ENCODE data around the gene OR13J1.

The OR13J1 gene

GRCh38 chr9:35827486-35827885 is 42.7 kb downstream of the OR13J1 start:
- H3K4me3 ChIP-seq (IDR thresholded peaks at IDR 0.05; ENCODE audit: insufficient read depth, low read depth, low read length): no peak overlapping the region
- no peak overlapping the region for H3K9ac ChIP-seq
- peaks cover 16% of the 10 kb centered on the region for H3K4me1 ChIP-seq (ENCODE audit: low read depth, poor library complexity, severe bottlenecking)
- no peaks in the 10 kb centered on the region for H3K36me3 ChIP-seq (ENCODE audit: insufficient read depth)
- H3K4me2 ChIP-seq: no peak overlapping the region
- H3K27me3 ChIP-seq (ENCODE audit: insufficient read depth, low read depth): no peaks in the 10 kb centered on the region
- TF ChIP-seq CTCF (conservative IDR thresholded peaks at IDR 0.05; ENCODE audit: low read depth, low read length): no peak
- H4K20me1 ChIP-seq (ENCODE audit: insufficient read depth): no peaks in the 10 kb centered on the region
- no peak overlapping the region for H2AFZ ChIP-seq (ENCODE audit: low read depth)
- H3K79me2 ChIP-seq (ENCODE audit: insufficient read depth, low read depth): no peaks in the 10 kb centered on the region
- H3K27ac ChIP-seq: no peak overlapping the region

- no peak overlapping the region for H3K27ac ChIP-seq
- no peaks in the 10 kb centered on the region for H3K79me2 ChIP-seq (ENCODE audit: insufficient read depth, low read depth)
- TF ChIP-seq CTCF (conservative IDR thresholded peaks at IDR 0.05; ENCODE audit: low read depth, low read length): peak; percentile 82
- no peaks in the 10 kb centered on the region for H3K36me3 ChIP-seq (ENCODE audit: insufficient read depth)
- H3K9ac ChIP-seq: no peak overlapping the region
- no peaks in the 10 kb centered on the region for H3K27me3 ChIP-seq (ENCODE audit: insufficient read depth, low read depth)
- no peak overlapping the region for H3K4me3 ChIP-seq (IDR thresholded peaks at IDR 0.05; ENCODE audit: insufficient read depth, low read depth, low read length)
- H2AFZ ChIP-seq (ENCODE audit: low read depth): peak overlapping the region; percentile 74
- H3K4me1 ChIP-seq (ENCODE audit: low read depth, poor library complexity, severe bottlenecking): peaks cover 16% of the 10 kb centered on the region
- H4K20me1 ChIP-seq (ENCODE audit: insufficient read depth): no peaks in the 10 kb centered on the region
- 0 out of 2 replicates have a peak overlapping the region, but pooled peaks have one; percentile 43 for H3K4me2 ChIP-seq
These were observed 44.0 kb downstream of the OR13J1 start for GRCh38 chr9:35826071-35826701.

- no peaks in the 10 kb centered on the region for H3K79me2 ChIP-seq (ENCODE audit: insufficient read depth, low read depth)
- H4K20me1 ChIP-seq (ENCODE audit: insufficient read depth): no peaks in the 10 kb centered on the region
- no peak overlapping the region for H2AFZ ChIP-seq (ENCODE audit: low read depth)
- no peak overlapping the region for H3K4me3 ChIP-seq (IDR thresholded peaks at IDR 0.05; ENCODE audit: insufficient read depth, low read depth, low read length)
- no peak for TF ChIP-seq CTCF (conservative IDR thresholded peaks at IDR 0.05; ENCODE audit: low read depth, low read length)
- no peak overlapping the region for H3K27ac ChIP-seq
- no peak overlapping the region for H3K4me2 ChIP-seq
- peaks cover 4% of the 10 kb centered on the region for H3K4me1 ChIP-seq (ENCODE audit: low read depth, poor library complexity, severe bottlenecking)
- no peaks in the 10 kb centered on the region; the same call in 1 of the 2 replicates for H3K27me3 ChIP-seq (ENCODE audit: insufficient read depth, low read depth)
- H3K9ac ChIP-seq: no peak overlapping the region
- H3K36me3 ChIP-seq (ENCODE audit: insufficient read depth): no peaks in the 10 kb centered on the region
These were observed 47.3 kb downstream of the OR13J1 start for GRCh38 chr9:35822926-35823325.

GRCh38 chr9:35820076-35820475 is 50.1 kb downstream of the OR13J1 start:
- no peak overlapping the region for H3K4me3 ChIP-seq (IDR thresholded peaks at IDR 0.05; ENCODE audit: insufficient read depth, low read depth, low read length)
- no peaks in the 10 kb centered on the region for H3K4me1 ChIP-seq (ENCODE audit: low read depth, poor library complexity, severe bottlenecking)
- no peak for TF ChIP-seq CTCF (conservative IDR thresholded peaks at IDR 0.05; ENCODE audit: low read depth, low read length)
- no peak overlapping the region for H3K27ac ChIP-seq
- H3K4me2 ChIP-seq: no peak overlapping the region
- H2AFZ ChIP-seq (ENCODE audit: low read depth): no peak overlapping the region
- H3K79me2 ChIP-seq (ENCODE audit: insufficient read depth, low read depth): no peaks in the 10 kb centered on the region
- H3K36me3 ChIP-seq (ENCODE audit: insufficient read depth): no peaks in the 10 kb centered on the region
- H3K9ac ChIP-seq: no peak overlapping the region
- H3K27me3 ChIP-seq (ENCODE audit: insufficient read depth, low read depth): no peaks in the 10 kb centered on the region; the same call in 1 of the 2 replicates
- H4K20me1 ChIP-seq (ENCODE audit: insufficient read depth): no peaks in the 10 kb centered on the region
